Middle frontal gyrus (tissue), 1 donor: ENCODE results near the gene BCL10.

Experiments
- DNase-seq: peaks from one replicate; pipeline ENCODE4 v3.0.0-alpha.2; 2015; ENCODE audit warnings: low spot score; ENCODE audit errors: extremely low spot score

BCL10 gene

GRCh38 chr1:85223334-85223733 is 53.1 kb downstream of the BCL10 start:
- no peak for DNase-seq

DNA sequence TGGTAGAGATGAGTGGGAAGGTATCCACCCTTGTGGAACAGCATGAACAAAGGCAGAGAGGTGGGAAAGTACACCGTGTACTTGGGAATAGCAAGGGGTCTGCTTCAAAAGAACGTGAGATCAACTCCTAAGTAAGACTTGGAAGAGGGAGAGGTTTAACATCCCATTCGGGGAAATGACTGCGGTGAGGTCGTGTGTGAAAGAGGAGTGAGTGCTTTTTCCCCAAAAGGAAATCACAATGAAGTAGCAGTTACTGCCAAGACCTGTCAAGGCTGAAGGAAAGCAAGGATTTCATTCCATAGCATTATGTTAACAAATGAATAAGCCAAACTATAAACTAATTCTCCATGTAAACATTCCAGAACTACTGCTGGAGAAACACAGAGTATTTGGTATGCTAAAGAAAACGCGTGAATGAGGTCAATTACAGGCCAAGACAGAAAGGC is 55.7 kb downstream of the BCL10 start:
- DNase-seq, result no peak

- DNase-seq, result no peak
Measured at GRCh38 chr1:85219853-85220610, 56.4 kb downstream of the BCL10 start.

GRCh38 chr1:85216697-85217096 is 59.7 kb downstream of the BCL10 start:
- DNase-seq, result no peak
